Measurements from ENCODE around the gene DNAH12.
"Not testable (repeated sequence)": the region's sequence is repeated elsewhere in the genome, so short reads cannot be mapped to it uniquely, and the experiment has no call there.

The DNAH12 gene

GRCh38 chr3:57518276-57518915 lies 25.7 kb downstream of the DNAH12 start:
- DNase-seq (ENCODE audit: low read depth) = no peak

GRCh38 chr3:57512166-57512565 lies 32.0 kb downstream of the DNAH12 start:
- no peak for DNase-seq (ENCODE audit: low read depth)

- no peak for DNase-seq (ENCODE audit: low read depth)
Measured at GRCh38 chr3:57505901-57506300, 38.2 kb downstream of the DNAH12 start.

GRCh38 chr3:57500506-57500905 lies 43.6 kb downstream of the DNAH12 start:
- DNase-seq (ENCODE audit: low read depth) = no peak

GRCh38 chr3:57497904-57498303 lies 46.2 kb downstream of the DNAH12 start:
- no peak for DNase-seq (ENCODE audit: low read depth)

- no peak for DNase-seq (ENCODE audit: low read depth)
Measured at GRCh38 chr3:57484563-57484962, 59.6 kb downstream of the DNAH12 start.

GRCh38 chr3:57477193-57477592 lies 67.0 kb downstream of the DNAH12 start:
- DNase-seq (ENCODE audit: low read depth) = not testable (repeated sequence)

- no peak for DNase-seq (ENCODE audit: low read depth)
Measured at GRCh38 chr3:57464801-57465200, 79.3 kb downstream of the DNAH12 start.

- no peak for DNase-seq (ENCODE audit: low read depth)
Measured at GRCh38 chr3:57464011-57464410, 80.1 kb downstream of the DNAH12 start.

GRCh38 chr3:57451150-57451846 lies 92.8 kb downstream of the DNAH12 start:
- DNase-seq (ENCODE audit: low read depth) = no peak

- DNase-seq (ENCODE audit: low read depth) = not testable (repeated sequence)
Measured at GRCh38 chr3:57449276-57449847, 94.8 kb downstream of the DNAH12 start.

GRCh38 chr3:57448489-57448888 lies 95.7 kb downstream of the DNAH12 start:
- not testable (repeated sequence) for DNase-seq (ENCODE audit: low read depth)

- DNase-seq (ENCODE audit: low read depth) = peak; percentile 7
Measured at GRCh38 chr3:57446318-57446841, 97.8 kb downstream of the DNAH12 start.

- DNase-seq (ENCODE audit: low read depth) = no peak
Measured at GRCh38 chr3:57444469-57444868, 99.7 kb downstream of the DNAH12 start.

GRCh38 chr3:57440144-57440543 lies 104.0 kb downstream of the DNAH12 start:
- DNase-seq (ENCODE audit: low read depth) = not testable (repeated sequence)

GRCh38 chr3:57438460-57438859 lies 105.7 kb downstream of the DNAH12 start:
- DNase-seq (ENCODE audit: low read depth) = not testable (repeated sequence)

- DNase-seq (ENCODE audit: low read depth) = no peak
Measured at GRCh38 chr3:57436195-57436761, 107.9 kb downstream of the DNAH12 start.

- peak; percentile 8 for DNase-seq (ENCODE audit: low read depth)
Measured at GRCh38 chr3:57434041-57434440, 110.1 kb downstream of the DNAH12 start.

- no peak for DNase-seq (ENCODE audit: low read depth)
Measured at GRCh38 chr3:57423335-57423734, 120.8 kb downstream of the DNAH12 start.

- DNase-seq (ENCODE audit: low read depth) = no peak
Measured at GRCh38 chr3:57421336-57421735, 122.8 kb downstream of the DNAH12 start.

- DNase-seq (ENCODE audit: low read depth) = no peak
Measured at GRCh38 chr3:57420001-57420400, 124.1 kb downstream of the DNAH12 start.

- DNase-seq (ENCODE audit: low read depth) = no peak
Measured at GRCh38 chr3:57411715-57412114, 132.4 kb downstream of the DNAH12 start.

GRCh38 chr3:57409471-57409870 lies 134.7 kb downstream of the DNAH12 start:
- DNase-seq (ENCODE audit: low read depth) = no peak

All from GM04504 (cell line).